ENCODE measurements around the gene NR1I2.

The NR1I2 gene

GRCh38 chr3:119779731-119780383 is 2.0 kb upstream of the NR1I2 start:
- DNase-seq (ENCODE audit: low spot score): no peak

- no peak for DNase-seq (ENCODE audit: low spot score)
Observed at GRCh38 chr3:119782460-119782859, 559 bp downstream of the NR1I2 start.

- no peak for DNase-seq (ENCODE audit: low spot score)
Observed at GRCh38 chr3:119783255-119783654, 1.4 kb downstream of the NR1I2 start.

- no peak for DNase-seq (ENCODE audit: low spot score)
Observed at GRCh38 chr3:119783883-119784282, 2.0 kb downstream of the NR1I2 start.

GRCh38 chr3:119786409-119786808 is 4.5 kb downstream of the NR1I2 start:
- DNase-seq (ENCODE audit: low spot score): no peak

- no peak for DNase-seq (ENCODE audit: low spot score)
Observed at GRCh38 chr3:119790369-119790768, 8.5 kb downstream of the NR1I2 start.

GRCh38 chr3:119792270-119792669 is 10.4 kb downstream of the NR1I2 start:
- DNase-seq (ENCODE audit: low spot score): no peak

- no peak for DNase-seq (ENCODE audit: low spot score)
Observed at GRCh38 chr3:119794401-119794800, 12.5 kb downstream of the NR1I2 start.

GRCh38 chr3:119794971-119795612 is 13.2 kb downstream of the NR1I2 start:
- DNase-seq (ENCODE audit: low spot score): no peak

GRCh38 chr3:119795849-119796248 is 13.9 kb downstream of the NR1I2 start:
- DNase-seq (ENCODE audit: low spot score): no peak

- no peak for DNase-seq (ENCODE audit: low spot score)
Observed at GRCh38 chr3:119796368-119796767, 14.5 kb downstream of the NR1I2 start.

- no peak for DNase-seq (ENCODE audit: low spot score)
Observed at GRCh38 chr3:119796785-119797184, 14.9 kb downstream of the NR1I2 start.

GRCh38 chr3:119800844-119801243 is 18.9 kb downstream of the NR1I2 start:
- no peak for DNase-seq (ENCODE audit: low spot score)

- DNase-seq (ENCODE audit: low spot score): no peak
Observed at GRCh38 chr3:119808244-119808643, 26.3 kb downstream of the NR1I2 start.

- DNase-seq (ENCODE audit: low spot score): no peak
Observed at GRCh38 chr3:119808843-119809242, 26.9 kb downstream of the NR1I2 start.

- DNase-seq (ENCODE audit: low spot score): no peak
Observed at GRCh38 chr3:119809249-119810017, 27.5 kb downstream of the NR1I2 start.

GRCh38 chr3:119810018-119810435 is 28.1 kb downstream of the NR1I2 start:
- peak; percentile 5 for DNase-seq (ENCODE audit: low spot score)

- no peak for DNase-seq (ENCODE audit: low spot score)
Observed at GRCh38 chr3:119812491-119813058, 30.7 kb downstream of the NR1I2 start.

GRCh38 chr3:119815716-119816115 is 33.8 kb downstream of the NR1I2 start:
- no peak for DNase-seq (ENCODE audit: low spot score)

- no peak for DNase-seq (ENCODE audit: low spot score)
Observed at GRCh38 chr3:119817071-119817470, 35.2 kb downstream of the NR1I2 start.

- DNase-seq (ENCODE audit: low spot score): no peak
Observed at GRCh38 chr3:119817583-119818363, 35.9 kb downstream of the NR1I2 start.

- no peak for DNase-seq (ENCODE audit: low spot score)
Observed at GRCh38 chr3:119818937-119819336, 37.0 kb downstream of the NR1I2 start.
